HG02798 (cell line): ENCODE results near the gene USH2A.

Experiments
- ATAC-seq: cut with Tn5 transposase; IDR thresholded peaks from one replicate; pipeline ENCODE4 v1.9.1; 2021; ENCODE audit warnings: mild to moderate bottlenecking; ENCODE audit not compliant: unreplicated experiment, poor library complexity

The USH2A gene

DNA sequence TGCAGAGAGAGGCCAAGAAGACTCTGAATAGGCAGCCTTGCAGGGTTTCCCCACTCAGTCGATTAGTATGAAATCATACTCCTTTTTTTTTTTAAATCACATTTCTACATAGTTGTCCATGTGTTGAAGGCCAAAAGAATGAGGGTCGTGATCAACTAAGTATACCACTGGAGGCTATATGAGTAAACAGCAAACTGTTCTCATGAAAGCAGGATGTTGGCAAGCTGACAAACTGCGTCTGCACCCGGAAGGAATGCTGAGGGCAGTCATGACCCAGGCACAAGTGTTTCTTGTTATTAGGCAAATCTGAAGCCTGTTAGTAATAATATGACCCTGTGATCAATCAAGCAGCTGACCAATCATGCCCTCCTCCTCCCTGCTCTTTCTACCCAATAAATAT is 213.2 kb downstream of the USH2A start:
- ATAC-seq, result no peak

DNA sequence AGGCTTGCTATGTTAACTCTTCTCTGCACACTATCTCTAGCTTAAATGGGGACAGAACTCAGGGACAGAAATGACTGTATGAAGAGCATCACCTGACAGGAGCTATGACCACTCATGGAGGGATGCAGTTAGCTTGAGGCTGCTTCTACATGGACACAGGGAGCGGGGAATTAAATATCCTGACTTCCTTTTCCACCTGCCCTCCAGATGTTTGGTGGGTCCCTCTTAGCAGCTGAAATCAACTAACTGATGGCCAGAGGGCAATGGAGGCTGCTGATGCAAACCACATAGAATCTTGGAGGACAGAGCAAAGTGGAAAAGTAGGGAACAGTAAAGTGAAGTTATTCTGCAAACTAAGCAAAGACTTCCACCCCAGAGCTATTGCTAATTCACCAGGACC is 214.1 kb downstream of the USH2A start:
- no peak for ATAC-seq

DNA sequence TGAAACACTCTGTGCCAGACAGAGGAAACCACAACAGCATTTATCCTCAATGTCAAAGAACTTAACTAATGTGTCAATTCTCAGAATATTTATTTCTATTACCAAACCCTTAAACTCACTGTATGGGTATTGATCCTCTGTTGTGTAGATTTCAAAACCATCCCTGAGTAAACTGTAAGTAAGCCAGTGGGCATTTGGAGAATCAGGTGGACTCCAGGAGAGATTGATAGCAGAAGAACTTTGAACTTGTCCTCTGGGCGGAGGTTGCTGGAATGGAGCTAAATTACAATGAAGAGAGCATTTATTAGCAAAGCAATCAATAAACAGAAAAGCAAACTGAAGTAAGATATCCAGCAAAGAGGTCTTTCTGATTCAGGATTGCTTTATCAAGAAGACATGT is 216.1 kb downstream of the USH2A start:
- ATAC-seq, result no peak

DNA sequence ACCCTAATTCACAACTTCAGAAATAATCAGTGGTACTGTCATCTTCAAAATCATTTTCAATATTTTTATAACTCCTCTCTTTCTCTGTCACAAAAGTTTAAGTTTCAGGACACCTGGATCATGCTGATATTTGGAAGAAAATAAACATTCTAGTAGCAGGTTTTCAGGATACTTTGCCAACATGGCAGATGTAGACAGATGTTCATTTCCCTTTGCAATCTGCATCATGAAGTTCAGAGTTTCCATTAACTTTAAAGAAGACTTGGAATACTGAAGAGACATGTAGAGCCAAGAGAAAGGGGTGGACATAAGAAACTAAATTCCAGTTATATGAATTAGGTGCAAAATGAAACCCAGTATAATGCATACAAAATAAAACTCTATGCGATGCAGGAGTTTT is 218.1 kb downstream of the USH2A start:
- no peak for ATAC-seq

DNA sequence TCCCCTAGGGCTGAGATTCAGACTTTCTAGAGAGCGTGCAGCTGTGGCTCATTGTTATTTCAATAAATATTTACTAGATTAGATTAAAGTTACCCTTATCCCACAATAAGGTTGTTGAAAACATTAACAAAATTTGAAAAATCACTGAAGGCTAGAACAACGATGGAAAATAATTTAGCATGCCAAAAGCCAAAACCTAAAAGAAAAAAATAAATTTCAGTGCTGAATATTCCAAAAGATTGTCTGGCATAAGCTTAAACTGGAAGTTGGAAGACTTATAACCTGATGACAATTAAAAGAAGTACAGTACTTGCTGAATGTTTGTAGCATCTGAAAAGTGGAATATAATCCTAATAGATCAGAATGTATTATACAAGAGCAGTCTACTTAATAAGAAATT is 221.3 kb downstream of the USH2A start:
- no peak for ATAC-seq

DNA sequence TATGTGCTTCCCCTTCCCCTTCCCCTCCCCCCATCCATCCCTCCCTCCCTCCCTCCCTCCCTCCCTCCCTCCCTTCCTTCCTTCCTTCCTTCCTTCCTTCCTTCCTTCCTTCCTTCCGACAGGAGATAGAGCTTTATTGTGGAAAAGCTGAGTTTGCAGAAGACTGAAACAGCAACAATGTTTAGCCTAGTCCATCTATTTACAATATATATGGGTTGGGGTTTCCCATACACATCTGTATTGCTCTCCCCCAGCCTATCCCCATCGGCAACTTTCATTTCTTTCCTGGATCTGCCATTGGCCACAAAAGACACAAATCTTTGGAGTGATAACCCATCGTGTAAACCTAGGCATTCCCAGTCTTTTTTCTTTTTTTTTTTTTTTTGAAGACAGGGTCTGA is 222.3 kb downstream of the USH2A start:
- no peak for ATAC-seq

DNA sequence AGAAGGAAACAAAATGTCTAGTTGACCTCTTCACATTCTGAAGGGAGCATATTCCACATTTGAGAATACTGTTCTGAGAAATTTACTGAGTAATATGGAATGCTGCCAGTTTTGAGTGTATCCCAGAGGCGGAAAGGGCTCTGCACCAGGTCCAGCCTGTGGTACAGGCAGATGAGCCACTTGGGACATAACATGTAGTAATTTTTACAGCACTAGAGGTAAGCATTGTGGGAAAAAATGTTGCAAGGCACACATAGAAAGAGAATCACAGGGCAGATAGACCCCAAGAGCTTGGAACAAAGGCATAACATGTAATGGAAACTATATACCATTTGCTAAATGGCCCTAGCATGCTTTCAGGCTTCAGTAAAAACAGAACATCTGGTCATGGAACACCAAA is 228.5 kb downstream of the USH2A start:
- ATAC-seq, result no peak

DNA sequence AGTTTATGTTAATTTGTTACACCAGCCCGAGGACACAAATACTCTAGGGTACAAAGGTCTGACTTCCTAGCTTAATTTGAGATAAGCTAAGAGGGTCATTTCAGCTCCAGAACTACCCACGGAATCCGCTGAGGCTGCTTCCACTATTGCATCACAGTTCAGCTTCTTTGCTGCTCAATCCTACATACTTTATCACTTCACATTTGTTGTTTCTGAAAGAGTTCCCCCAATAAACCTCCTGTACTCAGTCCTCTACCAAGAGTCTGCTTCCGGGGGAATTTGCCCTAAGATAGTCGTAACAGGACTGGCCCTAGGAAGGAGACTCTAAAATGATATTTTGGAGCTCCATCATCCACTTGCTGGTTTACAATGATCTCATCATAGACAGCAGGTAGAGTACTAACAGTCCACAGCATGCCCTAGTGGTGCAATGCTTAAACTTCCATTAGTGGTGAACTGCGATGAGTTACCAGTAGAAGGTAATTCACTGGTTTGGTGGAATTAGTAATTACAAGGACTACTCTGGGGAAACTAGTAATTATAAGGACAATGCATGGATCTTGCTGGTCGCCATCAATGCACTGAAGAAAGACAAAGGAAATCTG is 229.3 kb downstream of the USH2A start:
- no peak for ATAC-seq

DNA sequence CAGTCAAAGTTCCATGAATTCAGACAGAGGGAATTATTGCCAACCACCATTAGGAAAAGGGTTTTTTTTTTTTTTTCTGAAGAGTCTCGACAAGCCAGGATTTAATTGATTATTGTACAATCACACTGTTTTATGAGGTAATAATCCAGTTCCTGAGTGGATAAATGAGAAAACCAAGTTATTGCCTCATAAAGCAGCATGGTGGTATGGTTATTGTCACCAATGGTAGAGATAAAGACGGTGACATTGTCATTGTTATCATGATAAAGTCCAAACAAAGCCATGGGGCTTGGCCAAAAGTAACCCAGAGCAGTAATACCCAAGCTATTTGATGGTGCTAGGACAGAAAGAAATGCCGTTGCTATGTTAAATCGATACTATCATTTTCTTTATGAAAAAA is 232.8 kb downstream of the USH2A start:
- ATAC-seq, result no peak

DNA sequence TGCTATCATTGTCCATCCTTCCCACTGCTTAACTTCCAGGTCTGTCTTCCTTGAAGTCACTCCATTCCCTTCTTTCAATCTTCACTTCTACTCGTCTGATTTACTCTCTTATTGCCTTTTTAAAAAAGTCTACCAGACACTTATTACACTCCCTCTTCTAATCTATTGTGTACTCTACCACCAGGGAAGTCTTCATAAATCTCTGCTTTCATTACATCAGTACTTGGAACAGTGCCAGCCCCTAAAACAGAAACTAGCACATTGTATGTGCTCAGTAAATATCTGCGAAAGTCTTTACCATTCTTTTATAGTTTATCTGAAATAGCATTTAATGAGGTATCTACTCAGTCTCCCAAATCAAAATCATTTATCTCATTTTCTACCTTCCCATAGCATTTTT is 236.4 kb downstream of the USH2A start:
- no peak for ATAC-seq

DNA sequence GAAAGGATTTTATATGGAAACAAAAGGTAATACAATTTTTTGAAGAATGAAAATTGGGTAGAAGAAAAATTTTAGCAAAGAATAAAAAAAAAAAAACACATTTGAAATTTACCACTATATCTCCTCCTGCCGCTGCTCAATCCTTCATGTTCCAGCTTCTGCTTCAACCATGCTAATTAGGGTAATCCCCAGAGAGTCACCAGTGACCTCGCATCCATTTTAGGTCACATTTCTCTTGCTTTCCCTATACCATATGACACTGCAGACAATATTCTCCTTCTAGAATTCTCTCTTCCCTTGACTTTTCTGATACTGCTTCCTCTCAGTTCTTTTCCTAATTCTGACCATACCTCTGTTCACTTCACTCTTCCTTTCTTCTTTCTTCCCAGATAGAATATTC is 237.1 kb downstream of the USH2A start:
- ATAC-seq, result no peak

DNA sequence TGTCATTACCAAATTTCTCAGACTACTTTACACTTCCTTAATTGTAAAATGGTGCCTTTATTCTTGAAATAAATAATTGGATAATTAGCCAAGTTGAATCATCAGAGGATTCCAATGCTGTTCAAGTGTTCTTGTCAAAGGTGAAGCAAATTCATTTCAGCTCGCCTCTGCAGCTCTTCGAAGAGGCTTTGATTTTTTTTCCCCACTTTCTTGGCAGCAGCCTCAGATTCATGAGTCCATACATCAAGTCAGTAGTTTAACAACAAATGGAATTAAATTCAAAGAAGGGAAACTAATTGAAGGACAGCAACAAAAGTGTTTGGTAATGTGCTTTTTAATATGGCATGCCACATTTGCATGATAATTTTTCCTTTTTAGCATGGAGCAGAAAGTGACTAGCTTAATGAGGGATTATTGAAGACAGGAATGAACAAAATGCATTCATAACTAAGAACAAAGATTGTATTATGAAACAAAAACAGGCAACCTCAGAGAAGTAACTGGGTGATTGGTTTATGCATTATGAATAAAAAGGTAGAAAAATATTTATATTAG is 239.0 kb downstream of the USH2A start:
- ATAC-seq, result no peak

DNA sequence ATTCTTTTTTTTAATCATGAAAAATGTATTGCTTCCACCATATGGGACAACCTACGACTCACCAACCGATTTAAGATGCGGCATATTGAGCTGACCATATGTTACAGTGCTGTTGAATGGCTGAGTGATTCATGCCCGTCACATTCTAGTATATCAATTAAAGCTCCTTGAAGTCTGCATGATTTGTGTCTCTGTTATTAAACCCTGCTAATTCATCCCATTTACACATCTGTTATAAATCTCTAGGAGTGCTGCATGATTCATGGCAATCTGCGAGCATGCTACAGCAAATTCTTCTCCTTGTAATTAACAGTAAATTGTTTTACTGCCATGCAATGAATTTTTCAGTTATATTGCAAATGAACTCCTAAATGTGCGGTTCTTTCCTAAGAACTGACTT is 239.8 kb downstream of the USH2A start:
- ATAC-seq, result no peak

DNA sequence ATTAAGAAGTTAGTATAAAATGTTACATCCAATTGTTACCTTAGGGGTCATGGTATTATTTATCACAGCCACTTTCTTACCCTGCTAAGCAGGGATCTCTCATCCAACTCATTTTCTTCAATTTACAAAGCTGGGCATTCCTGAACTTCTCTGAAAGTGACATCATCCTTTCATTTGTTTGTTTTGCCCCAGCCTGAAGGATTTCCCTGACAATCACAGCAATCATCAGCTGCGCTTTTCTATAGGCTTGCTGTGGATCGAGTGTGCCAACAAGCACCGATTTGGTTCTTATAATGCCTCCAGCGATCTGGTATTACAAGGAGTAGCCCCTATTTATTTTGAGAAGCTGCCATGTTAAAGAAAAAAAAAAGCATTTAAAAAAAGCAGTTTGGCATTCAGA is 240.2 kb downstream of the USH2A start:
- ATAC-seq, result no peak

DNA sequence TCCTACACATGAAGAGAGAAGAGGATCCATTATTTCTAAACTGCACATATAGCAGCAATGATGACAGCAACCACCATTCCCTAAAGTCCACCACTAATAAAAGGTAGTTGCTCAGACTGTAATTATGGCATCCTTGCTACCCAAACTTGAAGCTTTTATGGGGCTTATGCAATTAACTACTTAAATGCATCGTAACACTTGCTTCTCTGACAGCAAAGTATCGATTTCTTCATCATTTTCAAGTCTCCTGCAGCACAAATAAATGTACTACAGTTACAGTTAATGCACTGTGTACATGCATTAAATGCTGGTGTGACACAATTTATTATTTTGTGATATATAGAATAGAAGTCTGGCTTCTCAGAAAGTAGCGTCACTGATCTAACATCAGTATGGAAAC is 241.7 kb downstream of the USH2A start:
- no peak for ATAC-seq

DNA sequence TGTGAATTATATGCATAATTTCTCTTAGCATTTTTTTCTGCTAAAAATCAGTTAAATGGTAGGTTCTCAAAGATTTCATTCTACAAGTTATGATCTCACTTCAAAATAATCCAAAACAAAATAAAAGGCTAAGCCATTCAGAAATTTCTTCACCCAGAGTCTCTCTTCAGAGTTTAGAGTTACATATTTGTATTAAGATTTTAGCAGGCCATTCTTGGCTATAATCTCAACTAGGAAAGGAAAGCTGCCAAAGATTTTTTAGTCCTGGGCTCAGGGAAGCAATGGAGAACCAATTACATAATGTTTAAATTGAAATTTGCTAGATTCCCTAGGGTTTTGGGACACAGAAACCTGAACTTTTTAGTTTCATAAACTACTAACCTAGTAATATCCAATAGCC is 245.0 kb downstream of the USH2A start:
- ATAC-seq, result no peak

DNA sequence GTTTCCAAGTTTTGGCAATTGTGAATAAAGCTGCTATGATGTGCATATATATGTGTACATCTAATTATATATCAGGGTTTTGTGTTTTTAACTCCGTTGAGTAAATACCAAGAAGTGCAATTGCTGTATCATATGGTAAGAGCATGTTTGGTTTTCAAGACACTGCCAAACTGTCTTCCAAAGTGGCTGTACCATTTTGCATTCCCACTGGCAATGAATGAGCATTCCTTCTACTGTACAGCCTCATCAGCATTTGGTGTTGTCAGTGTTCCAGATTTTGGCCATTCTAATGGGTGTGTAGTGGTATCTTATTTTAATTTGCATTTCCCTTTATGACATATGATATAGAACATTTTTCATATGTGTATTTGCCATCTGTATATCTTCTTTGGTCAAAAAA is 246.3 kb downstream of the USH2A start:
- ATAC-seq, result no peak

DNA sequence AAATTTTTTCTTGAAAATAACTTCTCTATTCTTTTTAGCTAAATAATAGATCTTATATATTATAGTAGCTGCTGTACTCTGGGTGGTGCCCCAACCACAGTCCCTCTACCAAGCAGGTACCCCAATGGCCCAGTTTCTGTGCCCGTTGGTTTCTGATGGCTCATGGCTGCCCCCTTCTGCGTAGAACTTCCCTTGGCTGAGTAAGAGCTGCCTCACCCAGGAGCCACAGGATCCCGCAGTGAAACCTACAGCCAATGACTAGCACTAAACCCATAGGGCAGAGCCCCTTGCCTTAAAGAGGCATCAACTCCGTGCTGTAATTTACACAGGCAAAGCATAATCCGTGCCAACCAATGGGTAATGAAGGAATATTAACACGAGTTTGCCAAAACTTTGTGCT is 247.5 kb downstream of the USH2A start:
- no peak for ATAC-seq

DNA sequence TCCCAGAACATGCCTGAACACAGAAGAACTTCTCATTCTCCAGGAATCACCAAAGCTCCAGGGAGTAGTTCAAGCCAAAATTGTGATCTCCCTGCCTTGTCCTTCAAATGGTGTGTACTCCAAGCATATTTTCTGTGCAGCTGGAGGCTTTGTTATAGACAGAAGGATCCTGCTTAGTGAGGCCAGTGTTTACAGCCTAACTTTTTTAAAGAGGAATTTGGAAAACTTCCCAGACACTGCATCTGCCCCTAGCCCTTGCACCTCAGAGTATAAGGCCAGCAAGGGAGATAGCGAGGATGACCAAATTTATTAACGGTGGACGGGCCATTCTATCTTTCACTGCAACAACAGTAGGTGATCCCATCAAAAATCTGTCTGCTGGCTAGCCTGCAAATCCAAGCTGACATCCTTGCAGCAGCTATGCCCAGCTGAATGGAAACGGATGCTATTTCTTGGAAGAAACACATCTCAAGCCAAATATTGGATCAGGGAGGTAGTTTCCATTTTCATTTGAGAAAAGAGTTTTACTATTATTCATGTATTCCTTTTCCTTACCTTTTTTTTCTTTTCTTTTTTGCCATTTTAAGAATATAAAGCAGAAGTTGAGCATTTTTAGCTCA is 249.8 kb downstream of the USH2A start:
- no peak for ATAC-seq

DNA sequence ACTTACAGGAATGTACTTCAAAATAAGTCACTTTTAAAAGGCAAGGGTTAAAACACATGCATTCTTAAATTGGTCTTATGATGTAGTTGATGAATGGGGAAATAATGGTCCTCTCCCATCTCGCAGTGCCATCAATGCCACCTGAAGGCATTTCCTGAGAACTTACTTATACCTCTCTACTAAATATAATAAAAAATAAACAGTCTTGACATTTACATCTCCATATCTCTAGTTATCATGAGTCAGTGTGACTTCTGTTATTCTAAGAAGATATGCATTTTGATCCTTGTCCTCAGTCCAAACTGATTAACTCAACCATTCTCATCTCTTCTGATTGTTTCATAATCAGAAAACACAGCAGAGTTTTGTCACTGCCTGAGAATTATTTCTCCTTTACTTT is 253.9 kb downstream of the USH2A start:
- no peak for ATAC-seq

DNA sequence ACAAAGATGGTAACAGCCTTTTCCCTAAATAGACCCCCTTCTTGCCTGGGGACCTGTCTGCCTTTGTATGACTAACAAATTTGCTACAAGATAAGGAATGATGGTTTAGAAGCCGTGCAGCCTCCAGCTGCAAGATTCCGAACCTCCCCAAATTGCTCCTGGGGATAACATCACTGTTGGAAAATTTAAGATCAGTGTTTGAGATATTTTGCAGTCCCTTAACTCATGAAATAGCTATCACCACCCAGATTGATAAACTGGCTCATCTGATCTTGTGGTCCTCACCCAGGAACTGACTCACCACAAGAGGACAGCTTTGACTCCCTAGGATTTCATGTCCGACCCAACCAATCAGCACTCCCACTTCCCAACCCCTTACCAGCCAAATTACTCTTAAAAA is 254.7 kb downstream of the USH2A start:
- ATAC-seq, result no peak

DNA sequence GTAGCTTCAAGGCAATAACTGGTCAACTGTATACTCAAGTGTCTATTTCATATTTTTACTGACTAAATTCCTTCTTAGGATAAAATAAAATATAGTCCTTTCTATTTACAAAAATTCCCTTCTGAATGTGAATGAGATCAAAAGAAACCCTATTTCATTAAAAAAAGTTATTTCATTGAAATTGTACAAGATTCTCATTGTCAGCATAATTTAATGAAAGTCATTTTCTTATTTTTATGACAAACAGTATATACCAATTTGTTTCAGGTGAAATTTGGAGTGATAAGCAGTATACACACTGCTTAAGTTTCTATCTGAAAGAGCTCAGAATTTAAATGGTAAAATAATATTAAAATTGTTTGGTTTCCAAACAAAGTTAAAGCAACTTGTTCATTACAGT is 269.2 kb downstream of the USH2A start:
- no peak for ATAC-seq
